GM18873 (cell line): Measurements from ENCODE around the gene ARHGAP15.
"Not testable (repeated sequence)": the region's sequence is repeated elsewhere in the genome, so short reads cannot be mapped to it uniquely, and the experiment has no call there.

Experiments
- ATAC-seq: cut with Tn5 transposase; IDR thresholded peaks from one replicate; pipeline ENCODE4 v1.9.1; 2021; ENCODE audit warnings: mild to moderate bottlenecking, moderate library complexity, moderate number of reproducible peaks; ENCODE audit not compliant: unreplicated experiment, low FRiP score

Gene ARHGAP15

GRCh38 chr2:143128681-143129580, at the start of gene ARHGAP15:
Gene ARHGAP15, plus strand, starts transcription at chr2:143129419.
- peak; percentile 89 for ATAC-seq

- ATAC-seq, result no peak
Measured at GRCh38 chr2:143081616-143082015, 47.6 kb upstream of the ARHGAP15 start.

- ATAC-seq, result no peak
Measured at GRCh38 chr2:143083636-143084035, 45.6 kb upstream of the ARHGAP15 start.

- ATAC-seq, result no peak
Measured at GRCh38 chr2:143084462-143084861, 44.8 kb upstream of the ARHGAP15 start.

- ATAC-seq, result peak; percentile 79
Measured at GRCh38 chr2:143085125-143085784, 44.0 kb upstream of the ARHGAP15 start.

- ATAC-seq, result no peak
Measured at GRCh38 chr2:143087033-143087432, 42.2 kb upstream of the ARHGAP15 start.

- no peak for ATAC-seq
Measured at GRCh38 chr2:143088388-143088787, 40.8 kb upstream of the ARHGAP15 start.

GRCh38 chr2:143089520-143089919, 39.7 kb upstream of the ARHGAP15 start:
- ATAC-seq, result not testable (repeated sequence)

- peak; percentile 92 for ATAC-seq
Measured at GRCh38 chr2:143110758-143111428, 18.3 kb upstream of the ARHGAP15 start.

GRCh38 chr2:143117225-143117624, 12.0 kb upstream of the ARHGAP15 start:
- ATAC-seq, result no peak

- ATAC-seq, result no peak
Measured at GRCh38 chr2:143121079-143121478, 8.1 kb upstream of the ARHGAP15 start.

- ATAC-seq, result no peak
Measured at GRCh38 chr2:143121957-143122356, 7.3 kb upstream of the ARHGAP15 start.

GRCh38 chr2:143123911-143124310, 5.3 kb upstream of the ARHGAP15 start:
- no peak for ATAC-seq

- no peak for ATAC-seq
Measured at GRCh38 chr2:143124445-143124844, 4.8 kb upstream of the ARHGAP15 start.

GRCh38 chr2:143125717-143126116, 3.5 kb upstream of the ARHGAP15 start:
- ATAC-seq, result no peak

- ATAC-seq, result no peak
Measured at GRCh38 chr2:143132355-143132754, 3.1 kb downstream of the ARHGAP15 start.

GRCh38 chr2:143133783-143134182, 4.6 kb downstream of the ARHGAP15 start:
- ATAC-seq, result no peak

- ATAC-seq, result no peak
Measured at GRCh38 chr2:143138292-143138691, 9.1 kb downstream of the ARHGAP15 start.

GRCh38 chr2:143139835-143140393, 10.7 kb downstream of the ARHGAP15 start:
- no peak for ATAC-seq

- peak; percentile 70 for ATAC-seq
Measured at GRCh38 chr2:143140864-143141661, 11.8 kb downstream of the ARHGAP15 start.
